ENCODE results near the gene PACSIN3. TPM values are rescaled to one million over a fixed set of nuclear protein-coding genes. Genes with fewer than 3 reads are reported as not detected.

PACSIN3 gene
- polyA plus RNA-seq, 1 donor from 2014 or later: not detected

- H3K9me2 ChIP-seq (ENCODE audit: insufficient read depth, low read length): no peaks in the 10 kb centered on the region
- no peak overlapping the region for H3K4me2 ChIP-seq (ENCODE audit: low read length)
- no peaks in the 10 kb centered on the region for H3K27me3 ChIP-seq (ENCODE audit: insufficient read depth, low read depth, low read length)
- no peak overlapping the region for H3K9ac ChIP-seq (ENCODE audit: low read length)
- no peak overlapping the region for H3K27ac ChIP-seq (ENCODE audit: low read length)
- no peak overlapping the region for H2AFZ ChIP-seq (ENCODE audit: low read depth, low read length)
- no peaks in the 10 kb centered on the region for H3K9me3 ChIP-seq (ENCODE audit: low read length)
- TF ChIP-seq RAD21 (conservative IDR thresholded peaks at IDR 0.05) (no peak), CTCF (IDR thresholded peaks at IDR 0.05; ENCODE audit: poor library complexity, severe bottlenecking) (no peak), EZH2 (IDR thresholded peaks at IDR 0.05; ENCODE audit: borderline replicate concordance, insufficient read depth, low read length, poor library complexity, severe bottlenecking) (no peak), POLR2AphosphoS5 (IDR thresholded peaks at IDR 0.05) (no peak), EP300 (conservative IDR thresholded peaks at IDR 0.05; ENCODE audit: poor library complexity, severe bottlenecking) (no peak), MXI1 (conservative IDR thresholded peaks at IDR 0.05; ENCODE audit: poor library complexity, severe bottlenecking) (no peak), REST (IDR thresholded peaks at IDR 0.05; ENCODE audit: borderline replicate concordance) (no peak), SMC3 (conservative IDR thresholded peaks at IDR 0.05; ENCODE audit: poor library complexity) (no peak), TAF1 (IDR thresholded peaks at IDR 0.05; ENCODE audit: low read depth) (no peak)
- no peaks in the 10 kb centered on the region for H3F3A ChIP-seq (ENCODE audit: insufficient read depth, low read length, poor library complexity, severe bottlenecking)
- H4K20me1 ChIP-seq (ENCODE audit: insufficient read depth): no peaks in the 10 kb centered on the region
- peaks cover 8% of the 10 kb centered on the region for H3K36me3 ChIP-seq (ENCODE audit: insufficient read depth, low read length)
- H3K4me3 ChIP-seq (ENCODE audit: low read length): no peak overlapping the region
- no peaks in the 10 kb centered on the region for H3K79me2 ChIP-seq (replicated peaks; ENCODE audit: insufficient read depth, low read length)
Observed at GRCh38 chr11:47163898-47164297, 22.3 kb downstream of the PACSIN3 start.

GRCh38 chr11:47163193-47163592 lies 23.0 kb downstream of the PACSIN3 start:
- H3K9me2 ChIP-seq (ENCODE audit: insufficient read depth, low read length): no peaks in the 10 kb centered on the region
- H3K4me3 ChIP-seq (ENCODE audit: low read length): no peak overlapping the region
- H3K9me3 ChIP-seq (ENCODE audit: low read length): no peaks in the 10 kb centered on the region
- no peak overlapping the region for H3K9ac ChIP-seq (ENCODE audit: low read length)
- no peak overlapping the region for H2AFZ ChIP-seq (ENCODE audit: low read depth, low read length)
- H3K27ac ChIP-seq (ENCODE audit: low read length): no peak overlapping the region
- no peaks in the 10 kb centered on the region for H3K27me3 ChIP-seq (ENCODE audit: insufficient read depth, low read depth, low read length)
- H3K79me2 ChIP-seq (replicated peaks; ENCODE audit: insufficient read depth, low read length): no peaks in the 10 kb centered on the region
- no peaks in the 10 kb centered on the region for H3F3A ChIP-seq (ENCODE audit: insufficient read depth, low read length, poor library complexity, severe bottlenecking)
- H3K36me3 ChIP-seq (ENCODE audit: insufficient read depth, low read length): peaks cover 8% of the 10 kb centered on the region
- no peaks in the 10 kb centered on the region for H4K20me1 ChIP-seq (ENCODE audit: insufficient read depth)
- TF ChIP-seq SMC3 (conservative IDR thresholded peaks at IDR 0.05; ENCODE audit: poor library complexity): no peak
- no peak for TF ChIP-seq EP300 (conservative IDR thresholded peaks at IDR 0.05; ENCODE audit: poor library complexity, severe bottlenecking)
- no peak for TF ChIP-seq POLR2AphosphoS5 (IDR thresholded peaks at IDR 0.05)
- TF ChIP-seq CTCF (IDR thresholded peaks at IDR 0.05; ENCODE audit: poor library complexity, severe bottlenecking): no peak
- no peak for TF ChIP-seq RAD21 (conservative IDR thresholded peaks at IDR 0.05)
- TF ChIP-seq TAF1 (IDR thresholded peaks at IDR 0.05; ENCODE audit: low read depth): no peak
- no peak for TF ChIP-seq REST (IDR thresholded peaks at IDR 0.05; ENCODE audit: borderline replicate concordance)
- no peak for TF ChIP-seq EZH2 (IDR thresholded peaks at IDR 0.05; ENCODE audit: borderline replicate concordance, insufficient read depth, low read length, poor library complexity, severe bottlenecking)
- no peak for TF ChIP-seq MXI1 (conservative IDR thresholded peaks at IDR 0.05; ENCODE audit: poor library complexity, severe bottlenecking)
- no peak overlapping the region for H3K4me2 ChIP-seq (ENCODE audit: low read length)
